Measurements from ENCODE around the gene STYK1.

Gene STYK1

DNA sequence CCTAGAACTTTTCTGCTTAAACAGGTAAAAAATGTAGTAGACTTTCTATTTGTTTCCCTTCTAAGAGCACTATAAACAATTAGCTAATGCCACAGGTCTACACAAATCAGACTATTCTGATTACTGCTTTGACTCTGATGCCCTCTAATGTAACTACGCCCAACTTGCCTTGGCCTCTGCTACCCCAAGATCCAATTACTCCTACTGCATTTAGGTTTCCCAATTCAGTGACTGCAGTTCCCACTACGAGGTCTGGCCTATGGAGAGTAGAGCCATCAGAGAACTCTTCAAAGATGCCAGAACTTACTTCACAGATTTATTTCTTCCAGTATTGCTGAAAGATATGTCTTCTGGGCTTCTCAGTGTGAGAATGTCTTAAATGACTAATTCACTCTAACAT is 15.3 kb upstream of the STYK1 start:
- in situ Hi-C loops (cut with HindIII; ENCODE audit: low pct_ligation_motif_present, low sequenced_read_pairs) = no loop called here
- DNase-seq = no peak
- TF ChIP-seq, protein P1, sequence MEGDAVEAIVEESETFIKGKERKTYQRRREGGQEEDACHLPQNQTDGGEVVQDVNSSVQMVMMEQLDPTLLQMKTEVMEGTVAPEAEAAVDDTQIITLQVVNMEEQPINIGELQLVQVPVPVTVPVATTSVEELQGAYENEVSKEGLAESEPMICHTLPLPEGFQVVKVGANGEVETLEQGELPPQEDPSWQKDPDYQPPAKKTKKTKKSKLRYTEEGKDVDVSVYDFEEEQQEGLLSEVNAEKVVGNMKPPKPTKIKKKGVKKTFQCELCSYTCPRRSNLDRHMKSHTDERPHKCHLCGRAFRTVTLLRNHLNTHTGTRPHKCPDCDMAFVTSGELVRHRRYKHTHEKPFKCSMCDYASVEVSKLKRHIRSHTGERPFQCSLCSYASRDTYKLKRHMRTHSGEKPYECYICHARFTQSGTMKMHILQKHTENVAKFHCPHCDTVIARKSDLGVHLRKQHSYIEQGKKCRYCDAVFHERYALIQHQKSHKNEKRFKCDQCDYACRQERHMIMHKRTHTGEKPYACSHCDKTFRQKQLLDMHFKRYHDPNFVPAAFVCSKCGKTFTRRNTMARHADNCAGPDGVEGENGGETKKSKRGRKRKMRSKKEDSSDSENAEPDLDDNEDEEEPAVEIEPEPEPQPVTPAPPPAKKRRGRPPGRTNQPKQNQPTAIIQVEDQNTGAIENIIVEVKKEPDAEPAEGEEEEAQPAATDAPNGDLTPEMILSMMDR (IDR thresholded peaks at IDR 0.05; ENCODE audit: low read depth, low read length, missing control alignments) = no peak
- Histone ChIP-seq H3K36me3 (replicated peaks) (no peaks in the 10 kb centered on the region), H3K4me3 (ENCODE audit: low read depth, low read length) (no peak overlapping the region), H3K27ac (no peak overlapping the region), H3K27me3 (replicated peaks) (no peaks in the 10 kb centered on the region)

DNA sequence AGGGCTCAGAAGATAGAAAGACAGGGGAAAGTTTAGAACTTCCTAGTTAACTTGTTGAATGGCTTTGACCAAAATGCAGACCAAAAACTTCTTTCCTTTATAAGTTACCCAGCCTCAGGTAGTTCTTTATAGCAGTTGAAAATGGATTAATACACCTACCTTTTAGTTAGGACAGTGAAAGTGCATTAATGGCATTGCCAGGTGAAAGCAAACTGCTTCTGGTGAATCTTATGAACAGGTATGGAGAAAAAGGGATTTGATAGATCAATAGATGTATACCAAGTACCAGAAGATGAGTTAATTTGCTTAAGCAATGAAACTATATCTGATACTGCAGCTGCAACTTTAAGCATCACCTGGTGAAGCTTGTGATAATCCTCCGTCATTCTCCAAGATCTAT is 14.2 kb upstream of the STYK1 start:
- in situ Hi-C loops (cut with HindIII; ENCODE audit: low pct_ligation_motif_present, low sequenced_read_pairs) = no loop called here
- Histone ChIP-seq H3K36me3 (replicated peaks) (no peaks in the 10 kb centered on the region), H3K27ac (no peak overlapping the region), H3K4me3 (ENCODE audit: low read depth, low read length) (no peak overlapping the region), H3K27me3 (replicated peaks) (no peaks in the 10 kb centered on the region)
- no peak for DNase-seq
- TF ChIP-seq, protein P1 (IDR thresholded peaks at IDR 0.05; ENCODE audit: low read depth, low read length, missing control alignments) = no peak

DNA sequence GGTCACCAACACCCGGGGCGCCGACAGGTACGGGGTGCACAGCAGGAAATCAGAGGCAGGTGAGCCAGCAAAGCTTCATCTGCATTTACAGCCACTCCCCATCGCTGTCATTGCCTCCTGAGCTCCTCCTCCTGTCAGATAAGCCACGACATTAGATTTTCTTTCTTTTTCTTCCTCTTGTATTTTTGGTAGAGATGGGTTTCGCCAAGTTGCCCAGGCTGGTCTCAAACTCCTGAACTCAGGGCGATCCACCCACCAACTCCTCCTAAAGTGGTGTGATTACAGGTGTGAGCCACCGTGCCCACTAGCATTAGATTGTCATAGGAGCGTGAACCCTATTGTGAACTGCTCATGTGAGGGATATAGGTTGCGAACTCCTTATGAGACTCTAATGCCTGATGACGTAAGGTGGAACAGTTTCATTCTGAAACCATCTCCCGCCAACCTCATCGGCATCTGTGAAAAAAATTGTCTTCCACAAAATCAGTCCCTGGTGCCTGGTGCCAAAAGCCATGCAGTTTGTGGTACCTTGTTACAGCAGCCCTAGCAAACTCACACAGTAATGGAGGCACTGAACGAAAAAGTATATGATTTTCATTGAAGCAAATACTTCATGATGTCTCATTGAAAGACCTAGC is 1.5 kb downstream of the STYK1 start:
- TF ChIP-seq, protein P1 (IDR thresholded peaks at IDR 0.05; ENCODE audit: low read depth, low read length, missing control alignments) = no peak
- in situ Hi-C loops (cut with HindIII; ENCODE audit: low pct_ligation_motif_present, low sequenced_read_pairs) = no loop called here
- DNase-seq = no peak
- Histone ChIP-seq H3K4me3 (ENCODE audit: low read depth, low read length) (no peak overlapping the region), H3K27ac (no peak overlapping the region), H3K36me3 (replicated peaks) (no peaks in the 10 kb centered on the region), H3K27me3 (replicated peaks) (no peaks in the 10 kb centered on the region)

DNA sequence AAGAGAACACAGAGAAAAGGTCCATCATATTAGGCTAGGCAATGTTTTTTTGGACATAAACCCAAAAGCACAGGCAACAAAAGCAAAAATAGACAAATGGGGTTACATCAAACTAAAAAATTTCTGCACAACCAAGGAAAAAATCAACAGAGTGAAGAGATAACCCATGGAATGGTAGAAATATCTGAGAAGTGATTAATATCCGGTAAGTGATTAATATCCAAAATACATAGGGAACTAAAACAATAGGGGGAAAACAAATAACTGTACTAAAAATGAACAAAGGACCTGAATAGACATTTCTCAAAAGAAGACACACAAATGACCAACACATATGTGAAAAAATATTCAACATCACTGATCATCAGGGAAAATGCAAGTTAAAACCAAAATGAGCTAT is 4.3 kb downstream of the STYK1 start:
- in situ Hi-C loops (cut with HindIII; ENCODE audit: low pct_ligation_motif_present, low sequenced_read_pairs) = no loop called here
- H3K36me3 ChIP-seq (replicated peaks) = no peaks in the 10 kb centered on the region
- no peak overlapping the region for H3K4me3 ChIP-seq (ENCODE audit: low read depth, low read length)
- TF ChIP-seq, protein P1 (IDR thresholded peaks at IDR 0.05; ENCODE audit: low read depth, low read length, missing control alignments) = no peak
- no peaks in the 10 kb centered on the region for H3K27me3 ChIP-seq (replicated peaks)
- no peak overlapping the region for H3K27ac ChIP-seq
- no peak for DNase-seq

DNA sequence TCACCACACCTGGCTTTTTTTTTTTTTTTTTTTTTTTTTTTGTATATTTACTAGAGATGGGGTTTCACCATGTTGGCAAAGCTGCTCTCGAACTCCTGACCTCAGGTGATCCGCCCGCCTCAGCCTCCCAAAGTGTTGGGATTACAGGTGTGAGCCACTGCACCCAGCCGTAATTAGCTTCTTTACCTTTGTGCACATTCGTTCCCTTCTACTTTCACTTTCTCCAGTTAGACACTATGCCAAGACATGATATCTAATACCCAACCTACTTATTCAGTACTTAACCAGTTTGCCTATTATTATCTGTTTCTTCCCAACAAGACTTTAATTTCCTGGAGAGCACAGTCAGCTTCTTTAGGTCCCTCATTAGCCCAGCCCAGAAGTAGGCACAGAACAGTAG is 5.3 kb downstream of the STYK1 start:
- no peak for DNase-seq
- in situ Hi-C loops (cut with HindIII; ENCODE audit: low pct_ligation_motif_present, low sequenced_read_pairs) = no loop called here
- Histone ChIP-seq H3K36me3 (replicated peaks) (no peaks in the 10 kb centered on the region), H3K27ac (no peak overlapping the region), H3K4me3 (ENCODE audit: low read depth, low read length) (no peak overlapping the region), H3K27me3 (replicated peaks) (no peaks in the 10 kb centered on the region)
- TF ChIP-seq, protein P1 (IDR thresholded peaks at IDR 0.05; ENCODE audit: low read depth, low read length, missing control alignments) = no peak

DNA sequence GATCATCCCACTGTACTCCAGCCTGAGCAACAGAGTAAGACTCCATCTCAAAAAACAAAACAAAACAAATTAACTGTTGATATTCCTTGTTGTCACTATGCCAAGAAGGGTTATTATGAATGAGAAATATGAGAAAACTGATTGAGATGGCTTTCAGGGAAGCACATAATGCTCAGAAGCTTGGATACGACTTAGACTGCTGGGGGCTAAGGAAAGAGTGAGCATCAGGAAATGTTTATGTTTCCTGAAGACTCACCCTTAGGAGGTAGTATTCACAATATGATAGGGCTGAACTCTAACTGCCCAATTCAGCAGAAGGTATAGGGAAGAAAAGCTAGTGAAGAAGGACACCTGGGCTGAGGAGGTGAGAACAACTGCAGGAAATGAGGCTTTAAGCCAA is 6.3 kb downstream of the STYK1 start:
- in situ Hi-C loops (cut with HindIII; ENCODE audit: low pct_ligation_motif_present, low sequenced_read_pairs) = no loop called here
- Histone ChIP-seq H3K36me3 (replicated peaks) (no peaks in the 10 kb centered on the region), H3K4me3 (ENCODE audit: low read depth, low read length) (no peak overlapping the region), H3K27me3 (replicated peaks) (no peaks in the 10 kb centered on the region), H3K27ac (no peak overlapping the region)
- no peak for DNase-seq
- TF ChIP-seq, protein P1 (IDR thresholded peaks at IDR 0.05; ENCODE audit: low read depth, low read length, missing control alignments) = no peak

Measured in brain microvascular endothelial cell (primary cell).